T-helper 2 cell (primary cell): Measurements from ENCODE around the gene ZNF565.
A peak's percentile ranks its signal among the peaks of the same experiment; 100 is the strongest.
"Not testable (repeated sequence)": the region's sequence is repeated elsewhere in the genome, so short reads cannot be mapped to it uniquely, and the experiment has no call there.

Experiments
- DNase-seq, 5 experiments: peaks; one replicate each; pipeline versions ENCODE4 v3.0.0 to v3.0.0-alpha.2; 2012 to 2022
- total RNA-seq, 2 donors: gene quantifications; one replicate each; lab custom pipeline; 2026; lab: John Stamatoyannopoulos, UW

Gene ZNF565
- 12.4 to 12.5 reads per million in 2 donors for total RNA-seq

DNA sequence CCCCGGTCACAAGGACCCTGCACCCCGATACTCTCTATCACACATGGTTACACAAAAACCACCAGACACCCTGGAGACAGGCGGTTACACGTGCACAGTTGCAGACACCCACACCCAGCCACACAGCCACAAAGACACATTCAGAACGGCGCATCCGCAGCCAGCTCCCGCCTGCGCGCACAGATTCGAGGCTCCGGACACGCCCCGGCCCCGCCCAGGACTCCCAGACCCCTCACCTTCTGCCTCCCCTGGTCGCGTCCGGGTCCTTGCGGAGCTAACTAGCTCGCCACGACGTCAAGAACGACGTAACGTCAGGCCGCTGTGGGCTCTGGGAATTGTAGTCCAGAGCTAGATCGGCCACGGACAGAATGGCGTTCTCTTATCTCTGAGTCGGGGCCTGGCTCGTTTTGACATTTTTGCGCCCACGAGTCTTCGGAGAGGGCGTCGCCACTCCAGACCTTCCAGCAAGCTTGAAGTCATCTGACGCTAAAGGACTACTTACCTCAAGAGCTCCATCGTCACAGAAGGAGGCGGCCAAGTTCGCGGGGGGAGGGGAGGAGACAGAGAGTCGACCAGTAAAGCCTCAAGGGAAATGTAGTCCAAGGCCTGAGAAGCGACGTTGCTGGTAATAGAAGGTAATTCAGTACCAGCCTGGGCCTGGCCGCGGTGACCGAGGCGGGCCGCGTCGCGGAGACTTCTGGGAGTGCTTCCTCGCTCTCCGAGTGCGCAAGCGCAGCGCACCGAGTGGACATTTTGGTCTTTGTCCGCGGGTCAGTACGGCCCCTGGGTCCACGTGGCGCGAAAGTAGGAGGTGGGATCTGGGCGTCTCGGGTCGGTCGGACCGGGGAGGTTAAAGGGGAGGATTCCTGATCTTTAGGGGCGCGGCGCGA is at the start of gene ZNF565, which contains the start of gene ZNF146:
ZNF565 (minus strand) TSS at position 280 of the 890 bp plus-strand sequence. CDS start 12,680 bp downstream, outside the sequence.
ZNF146 (plus strand) TSS at position 721 of the 890 bp plus-strand sequence. CDS start 21,335 bp downstream, outside the sequence.
- DNase-seq: peak; percentile 85 to 99 (median 94)

DNA sequence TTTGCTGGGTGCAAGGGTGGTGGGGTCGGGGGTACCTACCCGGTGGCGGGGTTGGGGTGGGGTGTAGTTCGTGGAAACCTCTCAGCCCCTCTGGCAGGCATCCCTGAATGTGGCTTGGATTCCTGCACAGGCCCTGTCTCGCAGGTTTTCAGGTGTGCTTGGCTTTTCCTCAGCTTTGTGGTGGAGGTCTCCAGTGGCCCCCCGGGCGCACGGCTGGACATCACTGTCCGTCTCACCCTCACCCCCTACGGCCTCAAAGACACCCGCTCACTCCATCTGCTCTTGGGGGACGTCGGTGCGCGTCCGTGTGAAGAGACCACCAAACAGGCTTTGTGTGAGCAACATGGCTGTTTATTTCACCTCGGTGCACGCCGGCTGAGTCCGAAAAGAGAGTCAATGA is 44.7 kb upstream of the ZNF565 start:
- DNase-seq: no peak

DNA sequence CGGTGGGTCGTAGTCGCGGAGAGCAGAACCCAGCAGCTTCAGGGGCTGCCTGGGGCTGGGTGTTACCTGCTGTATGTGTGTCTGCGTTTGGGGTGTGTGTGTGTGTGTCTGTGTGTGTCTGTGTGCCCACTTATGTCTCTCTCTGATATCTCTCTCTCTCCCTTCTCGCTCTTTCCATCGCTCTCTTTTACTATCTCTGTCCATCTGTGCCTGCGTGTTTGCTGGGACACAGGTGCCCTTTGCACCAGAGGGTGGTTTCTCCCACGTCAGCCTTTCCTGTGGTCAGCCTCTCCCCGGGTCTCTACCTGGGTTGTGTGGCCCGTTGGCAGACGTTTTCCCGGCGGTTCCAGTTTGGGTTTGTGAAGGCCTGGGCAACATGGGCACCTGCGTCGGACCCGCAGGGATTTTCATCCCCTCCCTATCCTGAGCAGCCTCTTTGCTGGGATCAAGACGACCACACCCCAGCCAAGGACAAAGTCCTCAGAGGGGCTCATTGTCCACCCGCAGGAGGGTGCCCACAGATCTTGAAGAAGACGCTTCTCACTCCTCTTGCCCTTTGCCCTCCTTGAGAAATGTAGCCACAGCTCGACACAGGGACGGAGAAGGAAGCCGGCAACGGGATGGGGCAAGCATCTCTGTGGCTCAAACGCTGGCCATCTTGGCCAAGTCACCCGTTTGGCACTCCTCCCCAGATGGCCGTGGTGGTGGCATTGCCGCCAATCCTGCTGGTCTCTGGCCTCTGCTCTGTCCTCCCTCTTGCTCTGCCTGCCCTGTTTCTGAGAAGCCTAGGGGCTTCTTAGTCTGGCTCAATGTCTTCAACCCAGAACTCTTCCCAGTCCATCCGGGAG is 43.8 kb upstream of the ZNF565 start:
- no peak for DNase-seq

DNA sequence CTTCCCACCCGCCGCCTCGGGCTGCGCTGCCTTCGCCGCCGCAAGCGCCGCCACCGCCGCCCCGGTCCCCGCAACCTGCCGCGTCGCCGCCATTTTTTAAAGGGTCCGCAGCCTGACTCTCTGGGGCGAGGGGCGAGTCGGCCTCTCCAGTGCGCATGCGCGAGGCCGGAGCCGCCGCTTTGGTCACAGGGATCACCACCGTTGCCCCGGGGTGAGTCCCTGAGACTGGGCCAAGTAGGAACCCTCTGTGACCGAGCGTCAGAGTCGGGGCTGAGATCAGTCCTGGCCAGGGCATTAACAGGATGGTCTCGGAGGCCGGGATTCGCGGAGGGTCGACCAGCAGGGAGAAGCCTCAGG is 43.0 kb upstream of the ZNF565 start:
- no peak for DNase-seq

DNA sequence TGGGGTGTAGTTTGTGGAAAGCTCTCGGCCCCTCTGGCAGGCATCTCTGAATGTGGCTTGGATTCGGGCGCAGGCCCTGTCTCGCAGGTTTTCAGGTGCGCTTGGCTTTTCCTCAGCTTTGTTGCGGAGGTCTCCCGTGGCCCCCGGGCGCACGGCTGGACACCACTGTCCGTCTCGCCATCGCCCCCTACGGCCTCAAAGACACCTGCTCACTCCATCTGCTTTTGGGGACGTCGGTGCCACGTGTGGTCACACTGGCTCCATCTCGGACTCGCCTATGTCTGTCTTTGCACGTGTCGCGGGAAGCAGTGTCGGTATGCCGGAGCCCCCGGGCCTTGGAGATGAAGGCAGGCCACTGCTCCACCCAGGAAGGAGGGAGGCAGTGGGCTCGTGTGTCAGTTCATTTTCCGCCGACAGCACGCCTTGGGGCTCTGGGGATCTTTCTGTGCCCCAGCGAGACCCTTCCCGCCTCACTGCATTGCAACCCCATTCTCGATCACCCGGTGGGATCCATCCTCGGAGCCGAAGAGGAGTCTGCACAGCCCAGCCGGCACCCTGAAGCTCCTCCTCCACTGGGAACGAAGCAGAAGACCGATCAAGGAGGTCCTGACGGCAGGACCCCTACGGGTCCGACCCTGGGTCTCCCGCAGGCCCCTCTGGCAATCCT is 42.5 kb upstream of the ZNF565 start:
- no peak for DNase-seq

DNA sequence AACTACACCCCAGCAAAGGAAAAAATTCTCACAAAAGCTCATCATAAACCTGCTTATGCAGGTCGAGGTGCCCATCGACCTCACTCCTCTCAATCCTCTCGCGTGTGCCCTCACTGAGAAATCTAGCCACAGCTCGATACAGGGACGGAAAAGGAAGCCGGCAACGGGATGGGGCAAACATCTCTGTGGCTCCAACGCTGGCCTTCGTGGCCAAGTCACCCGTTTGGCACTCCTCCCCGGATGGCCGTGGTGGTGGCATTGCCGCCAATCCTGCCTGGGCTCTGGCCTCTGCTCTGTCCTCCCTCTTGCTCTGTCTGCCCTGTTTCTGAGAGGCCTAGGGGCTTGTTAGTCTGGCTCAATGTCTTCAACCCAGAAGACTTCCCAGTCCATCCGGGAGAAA is 41.6 kb upstream of the ZNF565 start:
- DNase-seq: no peak

DNA sequence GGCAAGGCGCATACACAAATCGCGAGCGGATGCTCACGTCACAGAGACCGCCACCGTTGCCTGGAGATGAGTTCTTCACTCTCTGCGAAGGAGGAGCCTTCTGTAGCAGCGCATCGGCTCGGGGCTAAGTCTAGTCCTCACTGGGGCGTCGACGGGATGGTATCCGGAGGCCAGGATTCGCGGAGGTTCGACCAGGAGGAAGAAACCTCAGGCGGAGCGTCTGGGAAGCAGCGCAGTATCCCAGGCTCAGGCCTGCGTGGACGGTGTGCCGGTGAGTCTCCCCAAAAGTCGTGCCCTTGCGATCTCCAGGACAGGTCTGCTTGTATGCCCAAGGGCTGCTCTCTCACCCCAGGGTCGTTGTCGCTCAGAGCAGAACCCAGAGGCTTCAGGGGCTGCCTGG is 40.9 kb upstream of the ZNF565 start:
- no peak for DNase-seq

DNA sequence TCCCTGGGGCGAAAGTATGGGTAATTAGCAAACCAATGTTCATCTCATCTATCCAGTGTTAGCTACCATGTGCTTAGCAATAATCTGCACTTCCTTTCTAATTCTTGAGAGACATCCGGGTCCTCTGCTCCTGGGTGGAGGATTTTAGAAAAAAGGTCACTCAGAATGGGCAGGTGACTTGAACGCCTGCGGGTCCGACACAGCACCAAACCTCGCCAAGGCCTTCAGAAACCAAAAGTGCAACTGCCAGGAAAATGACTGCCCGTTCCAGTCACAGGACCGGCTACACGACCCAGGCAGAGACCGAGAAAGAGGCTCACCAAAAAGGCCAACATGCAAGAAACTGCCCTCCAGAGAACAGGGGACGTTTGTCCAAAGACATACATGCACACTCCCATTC is 40.4 kb upstream of the ZNF565 start:
- DNase-seq: no peak

DNA sequence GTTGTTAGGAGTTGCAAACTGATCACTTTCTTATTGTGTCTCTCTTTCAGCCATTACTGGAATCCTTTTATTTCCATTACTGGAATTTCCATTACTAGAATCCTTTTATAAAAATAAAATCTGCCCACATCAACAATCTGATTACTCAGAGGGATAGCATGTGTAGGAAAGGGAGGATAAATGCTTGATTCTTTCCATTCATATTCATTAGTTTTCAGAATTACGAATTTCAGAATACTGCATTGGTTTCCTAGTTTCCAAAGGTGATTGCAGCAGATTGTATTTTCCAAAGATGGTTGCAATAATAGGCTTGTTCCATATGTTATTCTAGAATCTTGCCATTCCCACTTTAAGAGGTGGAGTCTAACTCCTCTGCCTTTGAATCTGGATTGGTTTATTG is 37.6 kb upstream of the ZNF565 start:
- no peak for DNase-seq

DNA sequence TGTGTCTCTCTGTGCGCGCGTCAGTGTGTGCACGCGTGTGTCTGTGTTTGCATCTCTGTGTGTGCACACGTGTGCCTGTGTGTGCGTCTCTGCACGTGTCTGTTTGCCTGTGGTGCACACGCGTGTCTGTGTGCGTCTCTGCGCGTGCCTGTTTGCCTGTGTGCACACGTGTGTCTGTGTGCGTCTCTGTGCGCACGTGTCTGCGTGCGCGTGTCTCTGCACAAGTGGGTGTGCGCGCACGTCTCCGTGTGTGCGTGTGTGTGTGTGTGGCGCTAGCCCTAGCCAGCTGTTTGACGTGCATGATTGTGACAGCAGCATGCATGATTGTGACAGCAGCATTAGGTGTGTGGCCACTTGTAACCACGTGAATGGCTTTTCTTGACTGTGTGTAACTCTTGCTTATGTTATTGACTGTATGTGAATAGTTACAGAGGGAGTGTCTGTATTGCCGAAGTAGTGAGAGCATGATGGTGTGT is 31.6 kb upstream of the ZNF565 start:
- peak in 1 of 5 experiments; percentile 12 for DNase-seq

DNA sequence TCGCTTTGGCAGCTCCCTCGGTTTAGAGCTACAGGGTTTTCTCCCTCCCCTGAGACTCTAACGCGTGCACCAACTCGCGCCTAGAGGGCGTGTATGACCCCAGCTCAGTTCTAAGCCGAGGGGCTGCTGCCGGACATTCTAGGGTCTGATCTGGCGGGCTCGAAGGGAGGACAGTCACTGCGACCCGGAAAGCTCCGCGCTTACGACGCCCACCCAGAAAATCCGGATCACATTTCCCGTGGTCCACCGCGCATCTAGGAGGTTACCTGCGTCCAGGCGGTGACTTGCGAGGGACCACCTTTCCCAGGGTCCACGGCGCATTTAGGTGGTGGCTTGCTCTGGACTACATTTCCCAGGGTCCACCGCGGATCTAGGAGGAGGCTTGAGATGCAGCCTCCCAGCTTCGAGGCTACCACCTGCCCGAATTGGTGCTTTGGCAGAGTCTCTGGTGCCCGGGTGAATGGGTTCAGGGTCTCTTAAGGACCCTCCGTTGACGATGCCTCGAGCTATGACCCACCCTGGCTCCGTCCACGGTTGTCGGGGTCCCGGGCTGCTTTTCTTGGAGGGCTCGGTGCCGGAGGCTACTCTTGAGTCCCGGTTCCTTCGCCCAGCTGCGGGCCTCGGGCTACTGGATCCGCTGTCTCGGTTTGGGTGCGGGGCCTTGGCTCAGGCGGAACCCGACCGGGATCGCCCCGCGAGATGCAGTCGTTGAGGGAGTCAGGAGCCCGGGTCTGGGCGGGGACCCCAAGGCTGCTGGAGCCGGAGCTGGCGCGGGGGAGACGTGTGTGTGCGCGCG is 30.9 kb upstream of the ZNF565 start:
- no peak for DNase-seq

DNA sequence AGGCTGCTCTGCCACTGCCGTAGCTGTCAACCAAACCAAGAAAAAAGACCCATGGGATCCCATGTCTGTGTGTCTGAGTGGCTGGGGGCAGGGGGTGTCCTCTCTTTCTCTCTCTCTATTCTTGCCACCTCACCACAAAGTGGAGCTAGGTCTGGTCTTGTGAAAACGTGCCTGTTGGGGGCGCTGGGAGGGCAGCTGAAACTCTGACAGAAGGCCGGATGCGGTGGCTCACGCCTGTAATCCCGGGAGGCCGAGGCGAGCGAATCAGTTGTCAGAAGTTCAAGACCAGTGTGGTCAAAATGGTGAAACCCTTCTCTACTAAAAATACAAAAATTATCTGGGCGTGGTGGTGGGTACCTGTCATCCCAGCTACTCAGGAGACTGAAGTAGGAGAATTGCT is 29.6 kb upstream of the ZNF565 start:
- DNase-seq: no peak

DNA sequence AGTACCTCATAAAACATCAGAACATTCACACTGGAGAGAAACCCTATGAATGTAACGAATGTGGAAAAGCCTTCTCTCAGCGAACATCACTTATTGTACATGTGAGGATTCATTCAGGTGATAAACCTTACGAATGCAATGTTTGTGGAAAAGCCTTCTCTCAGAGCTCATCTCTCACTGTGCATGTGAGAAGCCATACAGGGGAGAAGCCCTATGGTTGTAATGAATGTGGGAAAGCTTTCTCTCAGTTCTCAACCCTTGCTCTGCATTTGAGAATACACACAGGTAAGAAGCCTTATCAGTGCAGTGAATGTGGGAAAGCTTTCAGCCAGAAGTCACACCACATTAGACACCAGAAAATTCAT is 22.5 kb upstream of the ZNF565 start:
- DNase-seq: no peak

DNA sequence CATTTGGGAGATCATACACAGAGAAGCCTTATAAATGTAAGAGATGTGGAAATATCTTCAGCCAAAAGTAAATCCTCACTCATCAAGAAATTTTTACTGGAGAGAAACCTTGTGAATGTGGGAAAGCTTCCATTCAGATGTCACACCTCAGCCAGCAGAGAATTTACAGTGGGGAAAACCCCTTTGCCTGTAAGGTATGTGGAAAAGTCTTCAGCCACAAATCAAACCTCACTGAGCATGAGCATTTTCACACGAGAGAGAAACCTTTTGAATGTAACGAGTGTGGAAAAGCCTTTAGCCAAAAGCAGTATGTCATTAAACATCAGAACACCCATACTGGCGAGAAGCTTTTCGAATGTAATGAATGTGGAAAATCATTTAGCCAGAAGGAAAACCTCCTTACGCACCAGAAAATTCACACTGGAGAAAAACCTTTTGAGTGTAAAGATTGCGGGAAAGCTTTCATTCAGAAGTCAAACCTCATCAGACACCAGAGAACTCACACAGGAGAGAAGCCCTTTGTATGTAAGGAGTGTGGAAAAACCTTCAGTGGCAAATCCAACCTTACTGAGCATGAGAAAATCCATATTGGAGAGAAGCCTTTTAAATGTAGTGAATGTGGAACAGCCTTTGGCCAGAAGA is 22.0 kb upstream of the ZNF565 start:
- no peak for DNase-seq

DNA sequence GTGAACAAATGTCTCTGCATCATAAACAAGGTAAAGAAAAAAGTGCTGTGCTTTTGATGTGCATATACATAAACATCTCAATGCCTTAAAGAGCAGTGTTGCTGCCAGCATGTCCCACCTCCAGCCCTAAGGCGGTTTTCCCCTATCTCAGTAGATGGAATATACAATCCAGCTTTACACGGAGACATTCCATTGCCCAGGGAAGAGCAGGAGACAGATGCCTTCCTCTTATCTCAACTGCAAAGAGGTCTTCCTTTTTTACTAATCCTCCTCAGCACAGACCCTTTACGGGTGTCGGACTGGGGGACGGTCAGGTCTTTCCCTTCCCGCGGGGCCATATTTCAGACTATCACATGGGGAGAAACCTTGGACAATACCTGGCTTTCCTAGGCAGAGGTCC is 19.2 kb upstream of the ZNF565 start:
- not testable (repeated sequence) for DNase-seq

DNA sequence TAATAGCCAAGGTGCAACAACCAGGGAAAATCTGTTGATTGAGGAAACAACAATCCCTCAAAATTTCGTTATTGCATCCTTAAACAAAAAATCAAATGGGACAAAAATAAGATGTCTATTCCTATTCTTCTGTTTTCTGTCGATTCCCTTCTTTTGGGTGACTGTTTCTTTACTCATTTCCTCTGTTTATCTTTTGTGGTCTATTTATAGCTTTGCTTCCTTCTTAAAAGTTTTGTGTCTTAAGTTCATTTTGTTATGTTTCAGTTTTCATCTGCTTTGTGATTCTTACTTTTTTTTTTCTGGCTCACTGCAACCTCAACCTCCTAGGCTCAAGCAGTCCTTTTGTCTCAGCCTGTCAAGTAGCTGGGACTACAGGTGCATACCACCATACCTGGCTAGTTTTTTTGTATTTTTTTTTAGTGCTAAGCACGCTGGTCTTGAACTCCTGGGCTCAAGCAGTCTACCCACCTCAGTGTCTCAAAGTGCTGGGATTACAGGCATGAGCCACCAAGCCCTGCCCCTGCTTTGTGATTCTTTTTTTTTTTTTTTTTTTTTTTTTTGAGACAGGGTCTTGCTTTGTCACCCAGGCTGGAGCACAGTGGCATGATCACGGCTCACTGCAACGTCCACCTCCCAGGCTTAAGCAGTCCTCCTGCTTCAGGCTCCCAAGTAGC is 10.9 kb upstream of the ZNF565 start:
- DNase-seq: no peak

DNA sequence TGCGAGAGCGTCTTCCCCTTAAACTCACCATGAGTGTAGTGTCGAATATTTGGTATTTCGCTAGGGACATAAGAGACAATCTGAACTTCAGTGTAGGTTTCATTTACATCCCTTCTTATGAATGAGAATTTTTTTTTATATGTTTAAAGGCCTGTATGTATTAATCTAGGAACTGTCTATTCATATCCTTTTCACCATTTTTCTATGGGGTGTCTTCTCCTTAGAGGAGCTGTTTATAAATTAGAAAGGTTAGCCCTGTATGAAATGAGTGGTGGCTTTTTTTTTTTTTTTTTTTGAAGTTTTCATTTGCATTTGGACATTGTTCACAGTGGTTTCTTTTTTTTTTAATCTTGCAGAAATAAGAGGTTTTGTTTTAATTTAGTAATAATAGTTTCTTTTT is 8.0 kb upstream of the ZNF565 start:
- DNase-seq: no peak

DNA sequence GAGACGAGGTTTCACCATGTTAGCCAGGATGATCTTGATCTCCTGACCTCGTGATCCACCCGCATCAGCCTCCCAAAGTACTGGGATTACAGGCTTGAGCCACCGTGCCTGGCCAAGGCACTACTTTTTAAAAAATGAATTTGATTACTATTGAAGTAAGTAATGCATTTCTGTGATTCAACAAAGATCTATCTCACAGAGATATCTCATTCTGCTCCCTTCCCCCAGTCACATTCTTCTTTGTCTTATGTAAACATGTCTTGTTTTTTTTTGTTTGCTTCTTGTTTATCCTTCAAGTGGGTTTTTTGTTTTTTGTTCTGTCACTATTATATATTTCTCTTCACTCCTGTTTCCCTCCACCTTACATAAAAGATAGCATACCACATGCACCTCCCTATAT is 7.0 kb upstream of the ZNF565 start:
- no peak for DNase-seq

DNA sequence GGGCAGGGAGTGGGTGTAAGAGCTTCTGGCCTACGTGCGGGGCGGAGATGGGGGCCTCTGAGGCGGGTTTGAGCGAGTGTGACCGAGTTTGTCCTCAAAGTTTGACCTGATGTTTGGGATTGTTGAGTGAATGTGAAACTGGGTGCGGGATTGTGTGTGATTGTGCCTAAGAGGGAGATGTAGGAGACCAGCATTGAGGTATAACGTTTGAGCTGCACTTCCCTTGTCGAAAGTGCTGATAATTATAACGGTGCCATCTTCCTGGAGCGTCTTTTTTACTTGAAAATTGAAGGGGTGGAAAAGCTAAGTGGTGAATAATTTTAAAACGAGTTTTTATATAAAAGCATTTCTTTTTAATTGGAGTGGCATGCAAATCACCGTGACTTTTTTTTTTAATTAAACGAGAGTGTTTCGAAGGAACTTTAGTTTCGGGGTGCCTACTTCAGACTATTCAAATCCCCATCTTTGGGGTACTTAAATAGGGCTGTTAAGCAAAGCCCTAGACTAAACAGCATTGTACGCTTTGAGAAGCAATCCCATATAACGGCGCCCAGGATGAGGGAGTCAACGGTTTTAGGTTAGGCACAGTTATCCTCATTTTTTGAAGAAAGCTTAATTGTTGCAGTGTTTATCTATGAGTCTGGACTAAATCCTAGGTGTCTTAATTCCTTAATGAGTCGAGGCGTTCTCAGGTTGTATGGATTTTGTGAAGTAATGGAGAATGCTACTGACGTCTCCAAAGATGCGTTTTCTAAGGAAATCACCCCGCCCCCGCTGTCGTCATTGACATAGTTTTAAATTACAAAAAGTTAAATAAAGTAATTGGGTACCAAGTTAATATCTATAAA is 1.0 kb upstream of the ZNF565 start:
- DNase-seq: peak in 1 of 5 experiments; percentile 35

DNA sequence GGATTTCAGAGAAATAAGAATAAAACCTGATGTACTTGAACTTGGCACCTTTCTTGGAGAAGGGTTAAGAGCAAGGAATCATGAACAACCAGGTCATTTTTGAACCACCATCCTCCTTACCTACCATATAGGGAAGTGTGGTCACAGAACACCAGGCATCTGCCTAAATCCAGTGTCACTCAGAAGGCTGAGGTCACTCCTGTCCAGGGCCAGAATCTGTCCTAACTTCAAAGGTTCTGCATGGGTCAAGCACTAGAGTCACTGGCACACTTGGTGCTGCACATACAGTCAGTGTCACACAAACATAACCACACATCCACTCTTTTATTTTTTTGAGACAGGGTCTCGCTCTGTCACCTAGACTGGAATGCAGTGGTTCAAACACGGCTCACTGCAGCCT is 1.6 kb downstream of the ZNF565 start:
- no peak for DNase-seq
